GM19328 (cell line): ENCODE measurements around the gene NIFK.
"Not testable (repeated sequence)": the region's sequence is repeated elsewhere in the genome, so short reads cannot be mapped to it uniquely, and the experiment has no call there.

ENCODE experiments used
- ATAC-seq: cut with Tn5 transposase; IDR thresholded peaks from one replicate; pipeline ENCODE4 v1.9.1; 2021; ENCODE audit warnings: mild to moderate bottlenecking, moderate library complexity; ENCODE audit not compliant: unreplicated experiment

Gene NIFK

GRCh38 chr2:121697108-121697631 is 39.5 kb downstream of the NIFK start:
- no peak for ATAC-seq

- ATAC-seq, result no peak
Measured at GRCh38 chr2:121696410-121696930, 40.2 kb downstream of the NIFK start.

GRCh38 chr2:121695171-121695451 is 41.6 kb downstream of the NIFK start:
- ATAC-seq, result no peak

DNA sequence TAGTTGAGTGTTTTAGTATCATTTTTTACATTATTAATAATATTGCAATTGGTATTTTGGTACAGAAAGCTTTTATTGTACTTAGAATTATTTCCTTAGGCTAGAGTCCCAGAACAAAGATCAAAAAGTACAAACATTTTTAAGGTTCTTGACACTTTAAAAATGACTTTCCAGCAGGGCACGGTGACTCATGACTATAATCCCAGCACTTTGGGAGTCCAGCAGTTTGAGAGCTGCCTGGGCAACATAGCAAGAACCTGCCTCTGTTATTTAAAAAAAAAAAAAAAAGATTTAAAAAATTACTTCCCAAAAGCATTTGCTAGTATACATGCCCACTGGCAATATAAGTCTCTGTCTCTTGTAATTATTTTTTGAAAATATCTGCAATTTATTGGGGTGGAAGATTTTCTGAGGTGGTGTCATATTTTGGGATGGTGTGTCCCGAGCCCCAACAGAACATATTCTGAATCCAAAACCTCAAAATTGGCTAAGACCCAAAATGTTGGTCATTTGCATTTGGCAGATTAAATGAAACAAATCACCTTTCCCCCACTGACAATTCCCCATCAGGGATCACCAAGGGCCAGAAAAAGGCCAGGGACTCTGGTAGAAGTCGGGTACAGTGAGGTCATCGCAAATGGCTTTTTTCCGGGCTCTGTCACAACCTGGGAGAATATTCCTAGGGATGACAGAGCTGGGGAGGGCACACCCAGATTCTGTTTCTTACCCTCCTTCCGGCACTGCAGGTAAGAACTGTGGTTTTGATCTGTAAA is 42.1 kb downstream of the NIFK start:
- no peak for ATAC-seq

- ATAC-seq, result not testable (repeated sequence)
Measured at GRCh38 chr2:121690572-121690971, 46.1 kb downstream of the NIFK start.

DNA sequence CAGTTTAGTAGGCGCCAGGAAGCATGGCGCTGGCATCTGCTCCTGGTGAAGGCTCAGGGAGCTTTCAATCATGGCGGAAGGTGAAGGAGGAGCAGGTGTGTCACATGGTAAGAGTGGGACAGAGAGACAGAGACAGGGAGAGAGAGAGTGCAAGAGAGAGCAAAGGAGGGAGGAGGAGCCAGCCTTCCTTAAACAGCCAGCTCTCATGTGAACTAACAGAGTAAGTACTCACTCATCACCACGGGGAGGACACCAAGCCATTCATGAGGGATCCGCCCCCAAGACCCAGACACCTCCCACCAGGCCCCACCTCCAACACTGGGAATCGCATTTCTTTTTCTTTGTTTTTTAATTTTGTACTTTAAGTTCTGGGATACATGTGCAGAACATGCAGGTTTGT is 46.6 kb downstream of the NIFK start:
- ATAC-seq, result no peak

DNA sequence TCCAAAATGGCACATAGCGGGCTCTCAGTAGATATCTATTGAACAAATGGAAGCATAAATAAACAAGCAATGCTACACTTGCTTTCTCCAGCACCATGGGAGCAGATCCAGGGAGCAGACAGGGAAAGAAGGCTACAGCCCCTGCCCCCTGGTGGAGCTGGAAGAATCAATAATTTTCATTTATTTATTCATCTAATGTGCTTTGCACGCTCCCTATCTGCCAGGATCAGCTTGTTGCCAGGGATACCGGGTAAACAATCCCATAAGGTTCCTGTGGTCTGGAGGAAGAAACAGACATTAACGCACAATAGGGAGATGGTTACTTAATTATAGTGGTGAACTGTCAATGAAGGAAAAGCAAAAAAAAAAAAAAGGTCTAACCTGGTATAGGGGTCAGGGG is 47.3 kb downstream of the NIFK start:
- no peak for ATAC-seq

GRCh38 chr2:121688820-121689219 is 47.9 kb downstream of the NIFK start:
- no peak for ATAC-seq

- ATAC-seq, result no peak
Measured at GRCh38 chr2:121686902-121687301, 49.8 kb downstream of the NIFK start.

DNA sequence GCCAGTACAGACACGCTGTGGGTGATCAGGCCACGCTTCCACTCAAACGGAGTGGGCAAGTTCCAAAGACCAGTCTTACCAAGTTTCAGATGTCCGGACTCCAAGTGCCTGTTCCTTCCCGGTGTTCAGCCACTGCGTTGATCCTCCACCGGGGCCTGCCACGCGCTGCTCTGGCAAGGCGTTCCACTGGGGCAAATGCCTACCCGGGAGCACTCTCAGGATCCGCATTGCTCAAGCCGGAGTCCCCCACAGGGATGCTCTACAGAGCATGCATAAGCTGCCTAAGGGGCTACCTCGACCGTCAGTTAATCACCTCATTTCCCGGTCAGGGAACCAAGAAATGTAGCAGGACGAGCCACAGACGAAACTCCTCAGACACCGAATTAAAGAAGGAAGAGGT is 50.5 kb downstream of the NIFK start:
- ATAC-seq, result no peak

- no peak for ATAC-seq
Measured at GRCh38 chr2:121682396-121683298, 54.0 kb downstream of the NIFK start.

DNA sequence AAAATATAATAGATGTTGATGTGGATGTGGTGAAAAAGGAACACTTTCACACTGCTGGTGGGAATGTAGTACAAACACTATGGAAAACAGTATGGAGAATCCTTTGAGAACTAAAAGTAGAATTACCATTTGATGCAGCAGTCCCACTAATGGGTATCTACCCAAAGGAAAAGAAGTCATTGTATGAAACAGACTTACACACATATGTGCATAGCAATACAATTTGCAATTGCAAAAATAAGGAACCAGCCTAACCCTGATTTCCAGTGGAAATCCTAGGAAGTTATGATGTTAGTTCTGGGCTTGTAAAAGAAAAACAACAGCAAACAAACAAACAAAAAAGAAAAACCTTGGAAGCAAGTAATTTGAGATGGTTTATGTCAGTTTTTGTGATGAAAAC is 58.8 kb downstream of the NIFK start:
- no peak for ATAC-seq
